Neural crest cell (in vitro differentiated cells): ENCODE data around the gene ERGIC1. TPM values are rescaled to one million over a fixed set of nuclear protein-coding genes. Genes with fewer than 3 reads are reported as not detected.
"Not testable (repeated sequence)": the region's sequence is repeated elsewhere in the genome, so short reads cannot be mapped to it uniquely, and the experiment has no call there.

Experiments
- DNase-seq: peaks from one replicate; pipeline ENCODE4 v3.0.0; 2021; ENCODE audit warnings: low read depth, mixed read lengths, low spot score
- H3K27ac Mint-ChIP-seq: one replicate; pipeline ENCODE4 v1.8.0; 2021; ENCODE audit warnings: mild to moderate bottlenecking, mixed read lengths; ENCODE audit not compliant: unreplicated experiment
- H3K27me3 Mint-ChIP-seq: 2 replicates; pipeline ENCODE4 v1.8.0; 2021; ENCODE audit warnings: low read depth, mild to moderate bottlenecking, mixed read lengths
- H3K36me3 Mint-ChIP-seq: 2 replicates; pipeline ENCODE4 v1.8.0; 2021; ENCODE audit warnings: low read depth, mild to moderate bottlenecking, mixed read lengths
- H3K4me1 Mint-ChIP-seq: 2 replicates; pipeline ENCODE4 v1.8.0; 2021; ENCODE audit warnings: mixed read lengths
- H3K4me3 Mint-ChIP-seq: one replicate; pipeline ENCODE4 v1.8.0; 2021; ENCODE audit warnings: mild to moderate bottlenecking, mixed read lengths
- H3K9me3 Mint-ChIP-seq: 2 replicates; pipeline ENCODE4 v1.8.0; 2021; ENCODE audit warnings: mixed read lengths
- CTCF ChIP-seq: fragments of 200-600 bp; sonication (generic); conservative IDR thresholded peaks from 2 replicates; pipeline ENCODE4 v1.5.0; 2021; ENCODE audit warnings: antibody characterized with exemption, mild to moderate bottlenecking
- total RNA-seq: library from RNA; stranded (reverse); gene quantifications from 2 replicates; pipeline ENCODE4 v1.2.1, GENCODE V29; 2021

Gene ERGIC1
- total RNA-seq, 1 donor from 2014 or later: 108 TPM

DNA sequence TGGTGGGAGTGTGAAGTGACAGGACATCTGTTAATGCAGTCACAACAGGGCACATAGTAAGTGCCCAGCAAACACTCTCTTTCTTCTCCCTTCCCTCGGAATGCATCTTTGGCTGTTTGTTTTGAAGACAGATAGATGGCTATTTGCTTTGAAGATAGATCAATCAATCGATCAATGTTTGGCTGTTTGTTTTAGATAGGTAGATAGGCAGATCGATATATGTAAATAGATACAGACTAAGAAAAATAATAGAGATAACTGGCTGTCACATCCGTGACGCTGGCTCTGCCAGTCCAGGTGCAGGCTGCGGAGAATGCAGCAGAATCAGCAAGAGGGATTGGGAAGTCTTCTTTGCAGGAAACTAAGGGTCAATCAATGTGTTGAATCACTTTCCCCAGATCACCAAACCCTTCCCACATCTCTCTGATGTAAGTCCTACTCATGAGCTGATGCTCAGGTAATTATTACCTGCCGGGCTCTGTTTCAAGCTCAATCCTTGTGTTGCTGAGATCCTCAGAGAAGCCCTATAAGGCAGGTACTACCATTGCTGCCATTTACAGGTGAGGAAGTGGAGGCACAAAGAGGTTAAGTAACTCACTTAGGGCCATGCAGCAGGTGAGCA, 60.8 kb downstream of the ERGIC1 start:
- H3K9me3 Mint-ChIP-seq: no peaks in the 10 kb centered on the region
- no peak for TF ChIP-seq CTCF
- H3K36me3 Mint-ChIP-seq: peaks cover 2% of the 10 kb centered on the region
- H3K4me3 Mint-ChIP-seq: no peak overlapping the region
- DNase-seq: no peak
- H3K27me3 Mint-ChIP-seq: no peaks in the 10 kb centered on the region
- H3K27ac Mint-ChIP-seq: no peak overlapping the region
- peaks cover 9% of the 10 kb centered on the region for H3K4me1 Mint-ChIP-seq

GRCh38 chr5:172895549-172895948, 61.5 kb downstream of the ERGIC1 start:
- no peak for TF ChIP-seq CTCF
- Mint-ChIP-seq H3K36me3 (peaks cover 2% of the 10 kb centered on the region), H3K27me3 (no peaks in the 10 kb centered on the region), H3K27ac (no peak overlapping the region), H3K9me3 (no peaks in the 10 kb centered on the region), H3K4me1 (peaks cover 9% of the 10 kb centered on the region), H3K4me3 (no peak overlapping the region)
- no peak for DNase-seq

DNA sequence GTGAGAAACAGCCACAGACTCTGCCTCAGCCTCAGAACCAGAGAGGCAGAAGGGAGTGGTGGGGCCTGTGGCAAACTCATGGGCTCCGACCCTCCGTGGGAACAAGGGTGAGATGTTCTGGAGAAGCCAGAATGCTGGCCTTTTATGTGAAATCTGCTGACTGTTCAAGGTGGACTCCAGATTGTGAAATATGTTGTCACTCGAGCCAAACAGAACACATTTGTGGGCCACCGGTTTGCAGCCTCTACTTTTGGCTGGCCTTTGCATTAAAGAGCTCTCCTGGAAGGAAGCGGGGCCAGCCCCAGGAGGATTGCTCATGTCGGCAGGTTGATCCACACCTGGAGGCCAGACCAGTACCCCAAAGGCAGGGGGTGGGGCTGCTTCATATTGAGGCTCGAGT, 62.4 kb downstream of the ERGIC1 start:
- Mint-ChIP-seq H3K27me3 (no peaks in the 10 kb centered on the region), H3K27ac (no peak overlapping the region), H3K36me3 (peaks cover 2% of the 10 kb centered on the region), H3K4me1 (peaks cover 13% of the 10 kb centered on the region), H3K9me3 (no peaks in the 10 kb centered on the region), H3K4me3 (no peak overlapping the region)
- TF ChIP-seq CTCF: no peak
- DNase-seq: no peak

GRCh38 chr5:172897067-172897466, 63.0 kb downstream of the ERGIC1 start:
- not testable (repeated sequence) for H3K27ac Mint-ChIP-seq, H3K36me3 Mint-ChIP-seq, H3K27me3 Mint-ChIP-seq, DNase-seq, H3K4me3 Mint-ChIP-seq, H3K9me3 Mint-ChIP-seq
- peaks cover 13% of the 10 kb centered on the region for H3K4me1 Mint-ChIP-seq

DNA sequence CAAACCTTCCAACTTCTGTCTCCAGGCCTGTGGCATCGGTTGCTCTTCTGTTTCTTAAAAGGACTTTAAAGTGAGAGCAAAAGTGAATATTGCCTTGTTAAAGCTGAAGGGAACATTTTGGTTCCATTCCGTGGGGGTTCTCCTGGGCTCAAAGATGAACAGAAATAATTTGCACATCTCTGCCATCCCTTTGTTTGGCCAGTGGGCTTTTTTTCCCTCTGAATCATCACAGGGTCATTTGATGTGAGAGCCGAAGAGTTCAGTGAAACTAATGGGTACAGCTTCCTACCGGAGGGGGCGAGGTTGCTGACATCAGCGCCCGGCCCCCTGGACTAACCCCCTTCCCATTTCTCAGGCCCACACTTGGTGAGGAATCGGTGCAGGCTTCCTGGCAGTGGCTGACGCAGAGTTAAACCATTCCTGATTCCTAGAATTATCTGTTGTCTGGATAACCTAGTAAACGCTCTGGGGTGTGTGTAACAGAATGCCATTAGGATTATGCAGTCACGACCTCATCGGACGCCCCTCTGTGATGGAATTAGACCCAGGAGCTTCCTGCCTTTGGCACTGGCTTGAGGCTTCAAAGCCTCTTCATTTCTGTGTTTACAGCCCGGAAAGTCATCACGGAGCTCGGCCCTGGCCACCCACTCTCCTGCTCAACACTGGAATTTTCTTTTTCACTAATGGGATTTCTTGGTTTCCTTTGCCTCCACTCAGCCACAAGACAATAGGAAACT, 63.6 kb downstream of the ERGIC1 start:
- Mint-ChIP-seq H3K36me3 (peaks cover 2% of the 10 kb centered on the region), H3K4me1 (peaks cover 13% of the 10 kb centered on the region), H3K27me3 (no peaks in the 10 kb centered on the region), H3K9me3 (no peaks in the 10 kb centered on the region), H3K4me3 (no peak overlapping the region), H3K27ac (peak overlapping the region; percentile 95)
- no peak for TF ChIP-seq CTCF
- no peak for DNase-seq

GRCh38 chr5:172898218-172898842, 64.3 kb downstream of the ERGIC1 start:
- Mint-ChIP-seq H3K9me3 (no peaks in the 10 kb centered on the region), H3K4me1 (peaks cover 13% of the 10 kb centered on the region), H3K27ac (peak overlapping the region; percentile 95)

More at GRCh38 chr5:172898218-172898842, 64.3 kb downstream of the ERGIC1 start:
- no peak for TF ChIP-seq CTCF
- DNase-seq: no peak
- Mint-ChIP-seq H3K36me3 (peaks cover 2% of the 10 kb centered on the region), H3K4me3 (no peak overlapping the region), H3K27me3 (no peaks in the 10 kb centered on the region)
